Measurements from ENCODE around the gene ENDOV. TPM values are rescaled to one million over a fixed set of nuclear protein-coding genes. Genes with fewer than 3 reads are reported as not detected.

ENDOV gene
- total RNA-seq, 4 donors from 2014 or later: 13.2 to 72.6 (median 36.8) TPM

DNA sequence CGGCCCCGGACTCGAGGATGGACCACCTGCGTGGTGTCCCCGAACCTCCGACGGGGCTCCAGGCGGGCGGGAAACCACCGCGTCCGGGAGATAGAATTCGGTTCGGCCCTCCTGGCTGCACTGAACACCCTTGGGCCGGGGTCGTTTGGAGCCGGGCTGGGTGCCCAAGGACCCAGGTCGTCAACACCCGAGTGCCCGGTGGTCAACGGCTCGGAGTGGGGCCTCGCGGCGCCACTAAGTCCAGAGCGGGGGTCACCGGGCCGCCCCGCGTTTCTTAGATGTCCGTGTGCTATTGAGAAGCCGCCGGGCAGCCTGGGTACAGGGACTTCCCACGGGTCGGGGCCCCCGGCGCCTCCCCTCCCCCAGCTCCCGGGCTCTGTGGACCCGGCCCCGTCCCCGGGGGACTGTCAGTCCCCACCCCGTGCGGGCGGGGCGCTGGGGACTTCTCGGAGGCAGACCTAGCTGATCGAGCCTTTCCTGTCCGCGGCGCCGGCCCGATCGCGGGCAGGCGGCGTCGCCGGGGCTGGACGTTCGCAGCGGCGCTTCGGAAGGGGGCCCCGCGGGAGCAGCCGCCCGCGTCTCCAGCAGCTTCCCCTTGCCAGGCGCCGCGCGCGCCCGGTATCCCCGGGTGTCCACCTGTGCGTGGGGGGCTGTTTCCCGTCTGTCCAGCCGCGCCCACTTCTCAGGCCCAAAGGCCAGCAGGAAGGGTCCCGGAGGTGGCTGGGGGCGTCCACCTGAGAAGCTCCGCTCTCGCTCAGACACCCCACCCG is 62.1 kb downstream of the ENDOV start:
- no peak for DNase-seq
- no peak for TF ChIP-seq POLR2A (IDR thresholded peaks at IDR 0.05)
- TF ChIP-seq, protein P1, sequence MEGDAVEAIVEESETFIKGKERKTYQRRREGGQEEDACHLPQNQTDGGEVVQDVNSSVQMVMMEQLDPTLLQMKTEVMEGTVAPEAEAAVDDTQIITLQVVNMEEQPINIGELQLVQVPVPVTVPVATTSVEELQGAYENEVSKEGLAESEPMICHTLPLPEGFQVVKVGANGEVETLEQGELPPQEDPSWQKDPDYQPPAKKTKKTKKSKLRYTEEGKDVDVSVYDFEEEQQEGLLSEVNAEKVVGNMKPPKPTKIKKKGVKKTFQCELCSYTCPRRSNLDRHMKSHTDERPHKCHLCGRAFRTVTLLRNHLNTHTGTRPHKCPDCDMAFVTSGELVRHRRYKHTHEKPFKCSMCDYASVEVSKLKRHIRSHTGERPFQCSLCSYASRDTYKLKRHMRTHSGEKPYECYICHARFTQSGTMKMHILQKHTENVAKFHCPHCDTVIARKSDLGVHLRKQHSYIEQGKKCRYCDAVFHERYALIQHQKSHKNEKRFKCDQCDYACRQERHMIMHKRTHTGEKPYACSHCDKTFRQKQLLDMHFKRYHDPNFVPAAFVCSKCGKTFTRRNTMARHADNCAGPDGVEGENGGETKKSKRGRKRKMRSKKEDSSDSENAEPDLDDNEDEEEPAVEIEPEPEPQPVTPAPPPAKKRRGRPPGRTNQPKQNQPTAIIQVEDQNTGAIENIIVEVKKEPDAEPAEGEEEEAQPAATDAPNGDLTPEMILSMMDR (IDR thresholded peaks at IDR 0.05): no peak
- no peaks in the 10 kb centered on the region for H3K9me3 ChIP-seq
- no peaks in the 10 kb centered on the region for H3K36me3 ChIP-seq
- no peak overlapping the region for H3K27ac ChIP-seq
- H3K4me3 ChIP-seq: peak overlapping the region in 3 of 4 donors; percentile 35 to 44 (median 41)
- H3K27me3 ChIP-seq: peaks cover 5 to 52% of the 10 kb centered on the region in 2 donors
- H3K4me1 ChIP-seq: peaks cover 0 to 40% (median 27%) of the 10 kb centered on the region in 4 donors

DNA sequence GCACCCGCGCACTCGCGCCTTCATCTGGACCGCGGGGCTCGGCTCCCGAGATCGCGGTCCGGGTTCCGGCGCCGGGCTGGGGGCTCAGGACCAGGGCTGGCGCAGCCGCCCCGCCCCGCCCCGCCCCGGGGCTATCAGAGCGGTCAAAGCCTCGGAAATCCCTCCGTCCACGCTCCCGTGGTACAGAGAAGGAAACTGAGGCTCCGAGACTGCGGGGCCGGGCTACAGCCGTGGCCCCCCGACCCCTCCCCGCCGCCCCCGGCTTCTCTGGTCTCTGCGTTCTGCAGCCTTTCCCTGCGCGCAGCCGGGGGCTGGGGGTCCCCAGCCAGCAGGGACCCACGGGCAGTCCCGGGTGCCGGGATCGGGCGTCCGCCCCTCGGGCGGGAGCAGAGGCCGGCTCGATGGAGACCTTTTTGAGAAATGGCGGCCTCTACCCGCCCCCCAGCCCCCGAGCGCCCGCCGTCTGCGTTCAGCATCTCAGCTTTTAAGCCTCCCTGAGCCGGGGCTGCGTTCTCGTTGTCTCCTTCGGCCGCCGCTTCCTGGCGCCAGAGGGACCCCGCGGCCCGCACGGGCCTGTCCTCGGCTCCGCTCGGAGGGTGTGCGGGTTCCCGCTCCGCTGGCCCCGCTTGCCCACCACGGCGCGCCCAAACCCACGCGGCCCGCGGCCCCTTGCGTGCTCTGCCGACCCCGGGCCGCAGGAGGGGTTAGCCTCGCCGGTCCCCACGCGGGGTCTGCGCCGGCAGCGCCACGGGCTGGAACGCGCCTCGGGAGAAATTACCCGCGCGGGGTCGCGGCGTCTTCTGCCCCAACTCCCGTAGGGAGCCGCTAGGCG is 62.9 kb downstream of the ENDOV start:
- H3K36me3 ChIP-seq: no peaks in the 10 kb centered on the region
- H3K9me3 ChIP-seq: no peaks in the 10 kb centered on the region
- peak overlapping the region in 3 of 4 donors; percentile 26 to 35 (median 27) for H3K4me3 ChIP-seq
- DNase-seq: no peak
- TF ChIP-seq, protein P1 (IDR thresholded peaks at IDR 0.05): peak in 2 of 6 experiments; percentile 13 to 31
- no peak for TF ChIP-seq POLR2A (IDR thresholded peaks at IDR 0.05)
- no peak overlapping the region for H3K27ac ChIP-seq
- H3K4me1 ChIP-seq: peaks cover 0 to 40% (median 27%) of the 10 kb centered on the region in 4 donors
- peaks cover 5 to 52% of the 10 kb centered on the region in 2 donors for H3K27me3 ChIP-seq

DNA sequence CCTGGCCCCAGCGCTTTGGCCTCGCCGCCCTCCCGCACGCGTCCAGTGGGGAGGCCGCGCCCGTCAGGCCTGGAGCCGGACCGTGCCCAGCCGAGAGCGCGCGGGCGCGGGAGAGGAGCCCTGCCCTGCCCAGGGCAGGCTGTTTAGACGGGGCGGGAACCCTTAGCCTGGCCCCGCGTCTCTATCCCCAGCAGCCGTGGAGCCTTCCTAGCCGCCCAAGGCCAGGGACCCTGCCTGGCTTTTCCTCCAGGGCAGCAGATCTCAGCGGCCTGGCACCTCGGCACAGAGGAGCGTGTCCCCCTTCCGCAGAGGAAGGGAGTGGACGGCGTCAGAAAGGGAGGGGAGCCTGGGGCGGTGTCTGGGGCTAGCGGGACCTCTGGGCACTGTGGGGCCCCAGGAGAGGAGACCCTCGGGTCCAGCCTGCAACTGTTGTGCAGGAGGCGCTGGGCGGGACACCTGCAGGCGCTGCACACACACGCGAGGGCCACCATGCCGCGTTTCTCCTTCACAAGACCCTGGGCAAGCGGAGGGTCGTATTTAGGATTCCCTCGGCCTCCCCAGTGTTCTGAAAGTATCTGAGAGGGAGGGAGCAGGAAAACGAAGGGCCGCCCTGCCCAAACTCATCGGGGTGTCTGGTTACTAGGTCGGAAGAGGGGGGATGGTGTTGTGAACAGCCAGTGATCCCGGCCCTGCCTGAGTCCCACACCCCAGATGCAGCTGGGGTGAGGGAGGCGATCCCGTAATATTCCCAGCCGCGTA is 63.7 kb downstream of the ENDOV start:
- peak overlapping the region in 3 of 4 donors; percentile 26 to 35 (median 27) for H3K4me3 ChIP-seq
- TF ChIP-seq, protein P1 (IDR thresholded peaks at IDR 0.05): no peak
- no peak for TF ChIP-seq POLR2A (IDR thresholded peaks at IDR 0.05)

DNA sequence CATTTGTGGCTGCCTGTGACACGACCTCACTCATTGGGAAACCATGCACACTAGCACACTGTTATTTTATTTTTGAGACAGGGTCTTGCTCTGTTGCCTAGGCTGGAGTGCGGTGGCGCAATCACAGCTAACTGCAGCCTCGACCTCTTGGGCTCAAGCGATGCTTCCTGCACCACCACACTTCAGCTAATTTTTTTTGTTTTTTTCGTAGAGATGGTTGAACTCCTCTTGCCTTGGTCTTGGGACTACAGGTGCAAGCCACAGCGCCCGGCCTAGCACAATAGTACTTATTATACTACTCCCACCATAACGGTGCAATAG is 64.2 kb downstream of the ENDOV start:
- Histone ChIP-seq H3K36me3 (no peaks in the 10 kb centered on the region), H3K9me3 (no peaks in the 10 kb centered on the region), H3K27me3 (peaks cover 5 to 52% of the 10 kb centered on the region in 2 donors), H3K4me1 (peaks cover 0 to 40% (median 27%) of the 10 kb centered on the region in 4 donors), H3K4me3 (no peak overlapping the region), H3K27ac (no peak overlapping the region)
- no peak for TF ChIP-seq POLR2A (IDR thresholded peaks at IDR 0.05)
- TF ChIP-seq, protein P1 (IDR thresholded peaks at IDR 0.05): no peak
- no peak for DNase-seq

More for the DNA sequence above, 63.7 kb downstream of the ENDOV start:
- H3K27me3 ChIP-seq: peaks cover 5 to 52% of the 10 kb centered on the region in 2 donors
- H3K27ac ChIP-seq: no peak overlapping the region
- H3K36me3 ChIP-seq: no peaks in the 10 kb centered on the region
- peaks cover 0 to 40% (median 27%) of the 10 kb centered on the region in 4 donors for H3K4me1 ChIP-seq
- no peak for DNase-seq
- no peaks in the 10 kb centered on the region for H3K9me3 ChIP-seq

DNA sequence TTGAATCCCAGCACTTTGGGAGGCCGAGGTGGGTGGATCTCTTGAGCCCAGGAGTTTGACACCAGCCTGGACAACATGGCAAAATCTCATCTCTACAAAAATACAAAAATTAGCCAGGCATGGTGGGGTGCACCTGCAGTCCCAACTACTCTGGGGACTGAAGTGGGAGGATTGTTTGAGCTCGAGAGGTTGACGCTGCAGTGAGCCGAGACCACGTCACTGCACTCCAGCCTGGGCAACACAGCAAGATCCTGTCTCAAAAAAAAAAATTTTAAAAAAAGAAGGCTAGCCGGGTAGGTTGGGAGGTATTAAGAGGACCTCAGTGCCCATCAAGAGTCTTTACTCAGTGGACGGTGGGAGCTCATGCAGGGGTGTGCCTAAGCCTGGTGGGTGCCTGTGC is 65.3 kb downstream of the ENDOV start:
- peaks cover 5 to 48% of the 10 kb centered on the region in 2 donors for H3K27me3 ChIP-seq
- H3K27ac ChIP-seq: no peak overlapping the region
- no peak for DNase-seq
- H3K4me1 ChIP-seq: peaks cover 0 to 35% (median 24%) of the 10 kb centered on the region in 4 donors
- TF ChIP-seq POLR2A (IDR thresholded peaks at IDR 0.05): no peak
- TF ChIP-seq, protein P1 (IDR thresholded peaks at IDR 0.05): no peak
- H3K4me3 ChIP-seq: no peak overlapping the region
- no peaks in the 10 kb centered on the region for H3K9me3 ChIP-seq
- H3K36me3 ChIP-seq: no peaks in the 10 kb centered on the region
